PC-3 (cell line): ENCODE results near the gene SRSF8. TPM values are rescaled to one million over a fixed set of nuclear protein-coding genes. Genes with fewer than 3 reads are reported as not detected.
A peak's percentile ranks its signal among the peaks of the same experiment; 100 is the strongest.

ENCODE experiments used
- ATAC-seq: fragments of 200-7000 bp; cut with Tn5 transposase; 2 replicates; pipeline ENCODE4 v1.9.1; 2020; ENCODE audit warnings: mild to moderate bottlenecking, moderate library complexity
- BruUV-seq: library from RNA; stranded (reverse); fragments of 400-500 nt; replicated peaks from 2 replicates; lab custom pipeline; 2021; lab: Mats Ljungman, UMichigan
- CTCF ChIA-PET: fragments of 300-600 bp; sonication (Branson Sonifier 250); formaldehyde crosslinking; loops from one replicate; lab custom pipeline; 2022; ENCODE audit warnings: antibody characterized with exemption; lab: Charles Lee
- POLR2A ChIA-PET: fragments of 300-600 bp; sonication (Branson Sonifier 250); formaldehyde crosslinking; loops from one replicate; lab custom pipeline; 2022; ENCODE audit warnings: antibody characterized with exemption; ENCODE audit not compliant: unreplicated experiment; lab: Charles Lee
- DNase-seq: peaks from one replicate; pipeline ENCODE4 v3.0.0-alpha.2; 2015
- H2AFZ ChIP-seq: fragments of 300-600 bp; sonication (generic); 2 replicates; pipeline ENCODE4 v1.6.0; 2016; ENCODE audit warnings: antibody characterized with exemption, low read length
- H3F3A ChIP-seq: fragments of 300-600 bp; sonication (generic); one replicate; pipeline ENCODE4 v1.6.0; 2017; ENCODE audit warnings: antibody characterized with exemption, low read length, control low read depth, mild to moderate bottlenecking; ENCODE audit not compliant: unreplicated experiment
- H3K27ac ChIP-seq: fragments of 300-600 bp; sonication (generic); 2 replicates; pipeline ENCODE4 v1.5.1; 2016; ENCODE audit warnings: mild to moderate bottlenecking, low read length
- H3K27me3 ChIP-seq: fragments of 300-600 bp; sonication (generic); 2 replicates; pipeline ENCODE4 v1.6.1; 2016; ENCODE audit warnings: low read length, mixed read lengths
- H3K36me3 ChIP-seq: fragments of 300-600 bp; sonication (generic); 2 replicates; pipeline ENCODE4 v1.6.1; 2016; ENCODE audit warnings: low read depth, mixed run types, low read length, mixed read lengths
- H3K4me1 ChIP-seq: fragments of 300-600 bp; sonication (generic); 2 replicates; pipeline ENCODE4 v1.5.1; 2016; ENCODE audit warnings: low read length; ENCODE audit not compliant: insufficient read depth
- H3K4me2 ChIP-seq: fragments of 300-600 bp; sonication (generic); 2 replicates; pipeline ENCODE4 v1.6.0; 2016; ENCODE audit warnings: low read length
- H3K4me3 ChIP-seq: fragments of 300-600 bp; sonication (generic); 2 replicates; pipeline ENCODE4 v1.5.1; 2016; ENCODE audit warnings: mild to moderate bottlenecking, low read length, mixed read lengths
- H3K79me2 ChIP-seq: fragments of 300-600 bp; sonication (generic); 2 replicates; pipeline ENCODE4 v1.6.1; 2017; ENCODE audit warnings: low read length, mixed read lengths
- H3K9ac ChIP-seq: fragments of 300-600 bp; sonication (generic); 2 replicates; pipeline ENCODE4 v1.6.0; 2016; ENCODE audit warnings: mild to moderate bottlenecking, low read length
- H3K9me2 ChIP-seq: fragments of 300-600 bp; sonication (generic); replicated peaks from 2 replicates; pipeline ENCODE4 v1.6.1; 2016; ENCODE audit warnings: mixed run types, low read length, mixed read lengths
- H3K9me3 ChIP-seq: fragments of 300-600 bp; sonication (generic); 2 replicates; pipeline ENCODE4 v1.6.1; 2016; ENCODE audit warnings: low read length, mixed read lengths
- H4K20me1 ChIP-seq: fragments of 300-600 bp; sonication (generic); 2 replicates; pipeline ENCODE4 v1.6.1; 2016; ENCODE audit warnings: low read length, mixed read lengths
- EZH2 ChIP-seq: fragments of 300-600 bp; sonication (generic); IDR thresholded peaks from one replicate; pipeline ENCODE4 v1.6.1; 2017; ENCODE audit warnings: antibody characterized with exemption, mild to moderate bottlenecking, low read length; ENCODE audit not compliant: unreplicated experiment
- EZH2phosphoT487 ChIP-seq: fragments of 300-600 bp; sonication (generic); IDR thresholded peaks from 2 replicates; pipeline ENCODE4 v1.6.1; 2018; ENCODE audit warnings: mild to moderate bottlenecking, antibody characterized with exemption, low read length, borderline replicate concordance
- intact Hi-C: fragments of 100-400 bp; cut with micrococcal nuclease; formaldehyde crosslinking; loops from 2 replicates; pipeline ENCODE4 v1.9.0; 2023
- total RNA-seq: library from RNA; depleted of rRNA; stranded (reverse); fragments of >200 nt; gene quantifications from 2 replicates; pipeline ENCODE4 v1.2.3, GENCODE V29; 2014
- TF ChIP-seq, protein P1 (sequence below): fragments of 300-600 bp; sonication (generic); conservative IDR thresholded peaks from 2 replicates; pipeline ENCODE4 v1.5.1; 2017; ENCODE audit warnings: antibody characterized with exemption, low read depth, mild to moderate bottlenecking, low read length

SRSF8 gene
- total RNA-seq, 1 experiment from 2014 or later: 17.2 TPM

DNA sequence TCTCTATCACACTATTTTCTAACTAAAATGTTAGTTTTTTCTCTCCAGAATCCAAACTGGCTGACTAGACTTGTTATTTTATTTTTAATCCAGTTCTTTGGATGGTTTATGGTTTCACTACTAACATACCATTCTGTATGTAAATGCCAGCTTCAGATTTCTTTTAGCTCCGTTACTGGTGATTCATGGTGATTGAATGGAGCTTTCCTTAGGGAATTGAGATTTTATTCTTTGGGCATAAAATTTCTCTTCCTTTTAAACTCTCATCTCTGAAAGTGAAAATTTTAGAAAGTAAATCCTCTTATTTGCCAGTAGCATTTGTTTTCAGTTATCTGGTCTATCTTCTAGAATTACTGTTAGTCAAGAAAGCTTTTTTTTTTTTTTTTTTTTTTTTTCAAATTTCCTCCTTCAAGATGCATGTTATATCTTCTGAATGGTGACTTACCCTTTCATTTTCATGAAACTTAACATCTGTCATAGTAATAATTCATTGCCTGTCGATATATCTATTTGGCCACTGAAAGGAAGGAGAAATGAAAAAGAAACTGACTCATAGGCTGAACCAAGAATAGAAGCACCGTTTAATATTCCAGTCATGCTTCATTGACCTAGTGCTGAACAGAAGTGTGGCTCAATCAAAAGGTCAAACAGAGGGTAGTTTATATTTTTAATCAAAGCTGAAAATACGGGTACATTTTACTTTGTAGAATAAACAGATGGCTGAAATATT, 29.3 kb downstream of the SRSF8 start:
- Histone ChIP-seq H3K27ac (0 out of 2 replicates have a peak overlapping the region, but pooled peaks have one; percentile 7), H2AFZ (no peak overlapping the region), H3K36me3 (no peaks in the 10 kb centered on the region), H3K4me1 (peaks cover 39% of the 10 kb centered on the region), H3F3A (no peaks in the 10 kb centered on the region), H3K9me3 (no peaks in the 10 kb centered on the region), H3K9ac (no peak overlapping the region), H3K27me3 (no peaks in the 10 kb centered on the region), H3K9me2 (no peaks in the 10 kb centered on the region), H4K20me1 (no peaks in the 10 kb centered on the region), H3K79me2 (peaks cover 29% of the 10 kb centered on the region), H3K4me2 (peak overlapping the region; percentile 22), H3K4me3 (no peak overlapping the region)
- DNase-seq (peak; percentile 57), ATAC-seq (peak; percentile 30)
- intact Hi-C loops: no loop called here
- TF ChIP-seq EZH2phosphoT487: no peak
- TF ChIP-seq, protein P1, sequence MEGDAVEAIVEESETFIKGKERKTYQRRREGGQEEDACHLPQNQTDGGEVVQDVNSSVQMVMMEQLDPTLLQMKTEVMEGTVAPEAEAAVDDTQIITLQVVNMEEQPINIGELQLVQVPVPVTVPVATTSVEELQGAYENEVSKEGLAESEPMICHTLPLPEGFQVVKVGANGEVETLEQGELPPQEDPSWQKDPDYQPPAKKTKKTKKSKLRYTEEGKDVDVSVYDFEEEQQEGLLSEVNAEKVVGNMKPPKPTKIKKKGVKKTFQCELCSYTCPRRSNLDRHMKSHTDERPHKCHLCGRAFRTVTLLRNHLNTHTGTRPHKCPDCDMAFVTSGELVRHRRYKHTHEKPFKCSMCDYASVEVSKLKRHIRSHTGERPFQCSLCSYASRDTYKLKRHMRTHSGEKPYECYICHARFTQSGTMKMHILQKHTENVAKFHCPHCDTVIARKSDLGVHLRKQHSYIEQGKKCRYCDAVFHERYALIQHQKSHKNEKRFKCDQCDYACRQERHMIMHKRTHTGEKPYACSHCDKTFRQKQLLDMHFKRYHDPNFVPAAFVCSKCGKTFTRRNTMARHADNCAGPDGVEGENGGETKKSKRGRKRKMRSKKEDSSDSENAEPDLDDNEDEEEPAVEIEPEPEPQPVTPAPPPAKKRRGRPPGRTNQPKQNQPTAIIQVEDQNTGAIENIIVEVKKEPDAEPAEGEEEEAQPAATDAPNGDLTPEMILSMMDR: no peak
- no peak for TF ChIP-seq EZH2
- ChIA-PET POLR2A (interaction anchor here (0.5 to 0.6 kb wide), 2 partner anchors 11 to 51 kb away, joined by 3 to 8 read pairs; no protein-coding TSS in a partner anchor), CTCF (interaction anchor here (0.7 kb wide), 1 partner anchor 51 kb away, joined by 3 read pairs; no protein-coding TSS in a partner anchor)
- no TSS peak for BruUV-seq

DNA sequence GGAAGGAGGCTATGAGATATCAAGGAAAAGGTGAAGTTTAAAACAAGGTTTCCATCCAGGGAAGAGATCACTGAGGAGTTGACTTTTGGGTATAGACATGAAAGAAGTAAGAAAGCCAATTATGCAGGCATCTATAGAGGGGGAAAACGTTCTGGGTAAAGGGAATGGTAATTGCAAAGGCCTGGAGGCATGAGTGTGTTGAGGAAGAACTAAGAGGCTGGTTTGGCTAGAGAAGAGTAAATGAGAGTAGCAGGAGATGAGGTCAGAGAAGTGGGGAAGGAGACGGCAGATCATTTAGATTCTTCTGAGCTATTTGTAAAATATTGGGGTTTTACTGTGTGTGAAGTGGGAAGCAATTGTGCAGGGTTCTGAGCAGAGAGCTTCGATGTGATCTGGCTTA, 30.5 kb downstream of the SRSF8 start:
- BruUV-seq: no TSS peak
- no peaks in the 10 kb centered on the region for H3K9me2 ChIP-seq
- H3K4me1 ChIP-seq: peaks cover 28% of the 10 kb centered on the region
- no peaks in the 10 kb centered on the region for H3F3A ChIP-seq
- ChIA-PET CTCF (no interaction called here), POLR2A (no interaction called here)
- H3K79me2 ChIP-seq: peaks cover 21% of the 10 kb centered on the region; the same call in 1 of the 2 replicates
- no peak overlapping the region for H3K27ac ChIP-seq
- no peak overlapping the region for H3K4me2 ChIP-seq
- H3K4me3 ChIP-seq: no peak overlapping the region
- no peaks in the 10 kb centered on the region for H3K36me3 ChIP-seq
- no peaks in the 10 kb centered on the region for H3K27me3 ChIP-seq
- ATAC-seq: no peak
- H3K9ac ChIP-seq: no peak overlapping the region
- H2AFZ ChIP-seq: no peak overlapping the region
- no peak for DNase-seq
- H3K9me3 ChIP-seq: no peaks in the 10 kb centered on the region
- intact Hi-C loops: no loop called here
- no peak for TF ChIP-seq EZH2phosphoT487
- no peak for TF ChIP-seq EZH2
- TF ChIP-seq, protein P1: no peak
- no peaks in the 10 kb centered on the region for H4K20me1 ChIP-seq

DNA sequence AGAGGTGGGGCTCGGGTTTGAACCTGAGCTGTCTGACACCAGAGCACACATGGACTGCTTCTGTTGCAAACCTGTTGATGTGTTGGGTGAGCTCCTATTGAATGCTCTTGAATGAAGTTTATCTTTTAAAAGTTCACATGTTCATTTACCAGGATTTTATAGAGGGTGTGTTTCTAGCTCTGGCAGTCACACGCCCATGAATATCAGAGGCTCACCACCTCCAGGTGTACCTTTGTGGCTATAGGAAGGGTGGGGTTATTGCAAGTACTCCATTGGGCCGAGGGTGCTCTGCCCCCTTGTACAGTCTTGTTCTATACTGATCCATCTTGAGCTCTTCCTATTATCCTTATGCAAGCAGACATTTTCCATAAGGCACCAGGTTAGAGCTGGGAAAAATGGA, 32.1 kb downstream of the SRSF8 start:
- H3K27me3 ChIP-seq: no peaks in the 10 kb centered on the region
- no peak overlapping the region for H3K4me3 ChIP-seq
- no peak overlapping the region for H3K9ac ChIP-seq
- H3K36me3 ChIP-seq: no peaks in the 10 kb centered on the region
- TF ChIP-seq EZH2phosphoT487 (no peak), EZH2 (no peak)
- TF ChIP-seq, protein P1: no peak
- no peaks in the 10 kb centered on the region for H3K9me3 ChIP-seq
- no peak overlapping the region for H3K4me2 ChIP-seq
- intact Hi-C loops: no loop called here
- no peak overlapping the region for H2AFZ ChIP-seq
- H3K27ac ChIP-seq: no peak overlapping the region
- DNase-seq: no peak
- POLR2A ChIA-PET: no interaction called here
- no peak for ATAC-seq
- no peaks in the 10 kb centered on the region for H3F3A ChIP-seq
- no peaks in the 10 kb centered on the region for H4K20me1 ChIP-seq
- CTCF ChIA-PET: interaction anchor here (0.6 kb wide), 1 partner anchor 94 kb away, joined by 3 read pairs; no protein-coding TSS in a partner anchor
- no peaks in the 10 kb centered on the region for H3K9me2 ChIP-seq
- BruUV-seq: no TSS peak
- H3K4me1 ChIP-seq: peaks cover 12% of the 10 kb centered on the region
- peaks cover 16% of the 10 kb centered on the region; the same call in 1 of the 2 replicates for H3K79me2 ChIP-seq
